ENCODE data around the gene KIAA0825. TPM values are rescaled to one million over a fixed set of nuclear protein-coding genes. Genes with fewer than 3 reads are reported as not detected.

KIAA0825 gene
- total and polyA plus RNA-seq, 12 donors = 0.34 to 11.5 (median 3.1) TPM

DNA sequence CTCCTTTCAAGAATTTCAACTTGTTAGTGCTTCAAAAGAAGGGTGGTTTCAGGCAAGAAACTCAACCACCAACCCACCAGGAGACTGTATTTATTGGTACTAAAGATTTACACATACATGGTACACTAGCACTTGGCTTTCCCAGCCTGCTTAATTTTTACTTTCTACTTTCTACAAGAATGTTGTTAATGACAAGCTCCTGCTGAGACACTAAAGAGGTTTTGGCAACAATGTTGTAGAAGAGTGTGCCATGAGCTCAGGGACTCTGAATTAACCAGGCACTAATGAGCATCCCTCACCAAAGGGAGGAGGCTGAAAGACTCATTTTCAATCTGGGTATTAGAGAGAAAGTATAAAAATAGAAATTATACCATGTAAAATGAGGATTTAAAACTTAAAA lies 195.0 kb downstream of the KIAA0825 start:
- no peak for TF ChIP-seq POLR2A (IDR thresholded peaks at IDR 0.05)
- no peak for TF ChIP-seq CTCF (IDR thresholded peaks at IDR 0.05)
- Histone ChIP-seq H3K36me3 (replicated peaks in 1 of 2) (no peaks in the 10 kb centered on the region), H3K27ac (no peak overlapping the region), H3K4me3 (no peak overlapping the region), H3K4me1 (replicated peaks in 1 of 2) (no peaks in the 10 kb centered on the region), H3K9me3 (replicated peaks in 1 of 3) (no peaks in the 10 kb centered on the region), H3K27me3 (no peaks in the 10 kb centered on the region)
- no peak for DNase-seq
- intact Hi-C loops (cut with DNase I) = no loop called here

- H3K4me1 ChIP-seq (replicated peaks in 1 of 2) = no peaks in the 10 kb centered on the region
- H3K4me3 ChIP-seq = no peak overlapping the region
- intact Hi-C loops (cut with DNase I) = no loop called here
- WGBS, 4 donors = 70 to 86% (median 80%) methylated on average over 3 of the region's 3 CpGs
- H3K27ac ChIP-seq = no peak overlapping the region
- no peaks in the 10 kb centered on the region for H3K27me3 ChIP-seq
- no peak for DNase-seq
- no peaks in the 10 kb centered on the region for H3K9me3 ChIP-seq (replicated peaks in 1 of 3)
- H3K36me3 ChIP-seq (replicated peaks in 1 of 2) = no peaks in the 10 kb centered on the region
- TF ChIP-seq POLR2A (IDR thresholded peaks at IDR 0.05) (no peak), CTCF (IDR thresholded peaks at IDR 0.05) (no peak)
Observed at GRCh38 chr5:94422812-94423211, 195.6 kb downstream of the KIAA0825 start.

GRCh38 chr5:94420885-94421284 lies 197.5 kb downstream of the KIAA0825 start:
- H3K27ac ChIP-seq = no peak overlapping the region
- no peaks in the 10 kb centered on the region for H3K9me3 ChIP-seq (replicated peaks in 1 of 3)
- H3K4me1 ChIP-seq (replicated peaks in 1 of 2) = no peaks in the 10 kb centered on the region
- H3K36me3 ChIP-seq (replicated peaks in 1 of 2) = no peaks in the 10 kb centered on the region
- H3K27me3 ChIP-seq = no peaks in the 10 kb centered on the region
- WGBS, 4 donors = 76 to 84% (median 81%) methylated on average over 2 of the region's 2 CpGs
- intact Hi-C loops (cut with DNase I) = no loop called here
- no peak for TF ChIP-seq POLR2A (IDR thresholded peaks at IDR 0.05)
- TF ChIP-seq CTCF (IDR thresholded peaks at IDR 0.05) = no peak
- no peak overlapping the region for H3K4me3 ChIP-seq
- no peak for DNase-seq

- intact Hi-C loops (cut with DNase I) = no loop called here
- H3K36me3 ChIP-seq (replicated peaks in 1 of 2) = no peaks in the 10 kb centered on the region
- H3K4me1 ChIP-seq (replicated peaks in 1 of 2) = no peaks in the 10 kb centered on the region
- no peak for TF ChIP-seq CTCF (IDR thresholded peaks at IDR 0.05)
- TF ChIP-seq POLR2A (IDR thresholded peaks at IDR 0.05) = no peak
- H3K4me3 ChIP-seq = no peak overlapping the region
- H3K27me3 ChIP-seq = no peaks in the 10 kb centered on the region
- no peaks in the 10 kb centered on the region for H3K9me3 ChIP-seq (replicated peaks in 1 of 3)
- WGBS, 4 donors = 61 to 82% (median 71%) methylated on average over 1 of the region's 1 CpG
- DNase-seq = no peak
- no peak overlapping the region for H3K27ac ChIP-seq
Observed at GRCh38 chr5:94415798-94416197, 202.6 kb downstream of the KIAA0825 start.

All from adrenal gland (tissue), 12 donors.